SK-N-SH (cell line): ENCODE data around the gene TM7SF3.

ENCODE experiments used
- EP300 ChIP-seq, 2 experiments: IDR thresholded peaks; 2 replicates each; pipeline versions ENCODE4 v1.4.0 to v1.6.1; 2012; ENCODE audit warnings: borderline replicate concordance in 1 of 2, low read depth in 1 of 2, low read length in 1 of 2
- FOXM1 ChIP-seq: IDR thresholded peaks from 2 replicates; pipeline ENCODE4 v1.4.0; 2012; ENCODE audit warnings: low read depth, mild to moderate bottlenecking
- POLR2AphosphoS5 ChIP-seq: IDR thresholded peaks from 2 replicates; pipeline ENCODE4 v1.6.1; 2012; ENCODE audit warnings: low read depth, low read length
- RXRA ChIP-seq: IDR thresholded peaks from 2 replicates; pipeline ENCODE4 v1.4.0; 2012; ENCODE audit warnings: low read depth, mild to moderate bottlenecking, borderline replicate concordance
- TEAD4 ChIP-seq: IDR thresholded peaks from 2 replicates; pipeline ENCODE4 v1.4.0; 2012; ENCODE audit warnings: mild to moderate bottlenecking, borderline replicate concordance; ENCODE audit not compliant: insufficient read depth
- TF ChIP-seq, protein P1 (sequence below): fragments of 200-600 bp; sonication (generic); IDR thresholded peaks from 2 replicates; pipeline ENCODE4 v1.6.1; 2017; ENCODE audit warnings: antibody characterized with exemption, mild to moderate bottlenecking, moderate library complexity
- TF ChIP-seq, protein P2 (sequence below): IDR thresholded peaks from 2 replicates; pipeline ENCODE4 v1.4.0; 2012; ENCODE audit warnings: low read depth, borderline replicate concordance
- TF ChIP-seq, protein P3 (sequence below): IDR thresholded peaks from 2 replicates; pipeline ENCODE4 v1.4.0; 2012; ENCODE audit warnings: low read depth
- TF ChIP-seq, protein P4 (sequence below): fragments of 150-350 bp; IDR thresholded peaks from 2 replicates; pipeline ENCODE4 v1.6.1; 2017; ENCODE audit warnings: antibody characterized with exemption, low read length, low read depth, borderline replicate concordance

DNA sequence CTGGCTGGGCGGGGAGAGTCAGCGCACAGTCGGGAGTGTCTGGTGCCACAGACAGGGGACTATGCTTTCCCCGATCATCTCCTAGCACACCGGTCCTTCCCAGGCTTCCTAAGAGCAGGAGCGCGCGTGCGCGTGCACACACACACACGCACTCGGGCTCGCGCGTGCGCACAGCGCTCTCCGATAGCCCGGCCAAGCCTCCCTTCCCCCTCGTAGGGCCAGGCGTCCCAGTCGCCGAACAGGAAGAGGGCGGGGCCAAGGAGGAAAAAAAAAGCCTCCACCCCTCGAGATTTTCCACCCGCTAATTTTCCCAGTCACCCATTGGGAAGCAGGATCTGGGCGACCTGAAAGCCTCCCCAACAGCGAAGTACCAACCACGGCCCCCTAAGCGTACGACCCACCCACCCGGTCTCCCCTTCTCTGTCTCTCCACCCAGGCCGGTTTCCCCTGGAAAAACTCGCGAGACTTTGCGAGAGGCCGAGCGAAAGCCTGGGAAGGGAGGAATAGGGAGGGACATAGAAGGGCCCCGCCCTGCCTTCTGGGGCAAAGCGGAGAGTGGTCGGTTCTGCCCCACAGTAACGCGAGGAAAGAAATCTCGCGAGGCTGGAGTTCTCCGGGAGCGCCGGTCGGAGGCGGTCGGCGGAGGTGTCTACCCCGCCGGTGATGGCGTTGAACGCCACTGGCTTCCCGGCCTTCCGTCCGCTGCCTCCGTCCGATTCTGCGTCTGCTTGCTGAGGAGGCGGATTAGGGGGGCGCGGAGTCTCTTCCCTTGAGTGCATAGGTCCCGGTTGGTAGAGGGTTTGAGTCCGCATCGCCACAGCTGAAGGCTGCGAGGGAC is 76.1 kb downstream of the TM7SF3 start, which contains the start of the genes FGFR1OP2 and INTS13:
- no peak; a peak in 1 of 4 replicates for TF ChIP-seq EP300 (IDR thresholded peaks at IDR 0.05; ENCODE audit: borderline replicate concordance in 1 of 2, low read depth in 1 of 2, low read length in 1 of 2)
- TF ChIP-seq, protein P1, sequence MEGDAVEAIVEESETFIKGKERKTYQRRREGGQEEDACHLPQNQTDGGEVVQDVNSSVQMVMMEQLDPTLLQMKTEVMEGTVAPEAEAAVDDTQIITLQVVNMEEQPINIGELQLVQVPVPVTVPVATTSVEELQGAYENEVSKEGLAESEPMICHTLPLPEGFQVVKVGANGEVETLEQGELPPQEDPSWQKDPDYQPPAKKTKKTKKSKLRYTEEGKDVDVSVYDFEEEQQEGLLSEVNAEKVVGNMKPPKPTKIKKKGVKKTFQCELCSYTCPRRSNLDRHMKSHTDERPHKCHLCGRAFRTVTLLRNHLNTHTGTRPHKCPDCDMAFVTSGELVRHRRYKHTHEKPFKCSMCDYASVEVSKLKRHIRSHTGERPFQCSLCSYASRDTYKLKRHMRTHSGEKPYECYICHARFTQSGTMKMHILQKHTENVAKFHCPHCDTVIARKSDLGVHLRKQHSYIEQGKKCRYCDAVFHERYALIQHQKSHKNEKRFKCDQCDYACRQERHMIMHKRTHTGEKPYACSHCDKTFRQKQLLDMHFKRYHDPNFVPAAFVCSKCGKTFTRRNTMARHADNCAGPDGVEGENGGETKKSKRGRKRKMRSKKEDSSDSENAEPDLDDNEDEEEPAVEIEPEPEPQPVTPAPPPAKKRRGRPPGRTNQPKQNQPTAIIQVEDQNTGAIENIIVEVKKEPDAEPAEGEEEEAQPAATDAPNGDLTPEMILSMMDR = no peak
- TF ChIP-seq POLR2AphosphoS5 = peak; percentile 85
- TF ChIP-seq, protein P2, sequence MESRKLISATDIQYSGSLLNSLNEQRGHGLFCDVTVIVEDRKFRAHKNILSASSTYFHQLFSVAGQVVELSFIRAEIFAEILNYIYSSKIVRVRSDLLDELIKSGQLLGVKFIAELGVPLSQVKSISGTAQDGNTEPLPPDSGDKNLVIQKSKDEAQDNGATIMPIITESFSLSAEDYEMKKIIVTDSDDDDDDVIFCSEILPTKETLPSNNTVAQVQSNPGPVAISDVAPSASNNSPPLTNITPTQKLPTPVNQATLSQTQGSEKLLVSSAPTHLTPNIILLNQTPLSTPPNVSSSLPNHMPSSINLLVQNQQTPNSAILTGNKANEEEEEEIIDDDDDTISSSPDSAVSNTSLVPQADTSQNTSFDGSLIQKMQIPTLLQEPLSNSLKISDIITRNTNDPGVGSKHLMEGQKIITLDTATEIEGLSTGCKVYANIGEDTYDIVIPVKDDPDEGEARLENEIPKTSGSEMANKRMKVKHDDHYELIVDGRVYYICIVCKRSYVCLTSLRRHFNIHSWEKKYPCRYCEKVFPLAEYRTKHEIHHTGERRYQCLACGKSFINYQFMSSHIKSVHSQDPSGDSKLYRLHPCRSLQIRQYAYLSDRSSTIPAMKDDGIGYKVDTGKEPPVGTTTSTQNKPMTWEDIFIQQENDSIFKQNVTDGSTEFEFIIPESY = peak; percentile 97
- no peak for TF ChIP-seq RXRA
- TF ChIP-seq, protein P3, sequence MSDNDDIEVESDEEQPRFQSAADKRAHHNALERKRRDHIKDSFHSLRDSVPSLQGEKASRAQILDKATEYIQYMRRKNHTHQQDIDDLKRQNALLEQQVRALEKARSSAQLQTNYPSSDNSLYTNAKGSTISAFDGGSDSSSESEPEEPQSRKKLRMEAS = no peak
- TF ChIP-seq TEAD4 = no peak
- TF ChIP-seq FOXM1 = no peak
- TF ChIP-seq, protein P4, sequence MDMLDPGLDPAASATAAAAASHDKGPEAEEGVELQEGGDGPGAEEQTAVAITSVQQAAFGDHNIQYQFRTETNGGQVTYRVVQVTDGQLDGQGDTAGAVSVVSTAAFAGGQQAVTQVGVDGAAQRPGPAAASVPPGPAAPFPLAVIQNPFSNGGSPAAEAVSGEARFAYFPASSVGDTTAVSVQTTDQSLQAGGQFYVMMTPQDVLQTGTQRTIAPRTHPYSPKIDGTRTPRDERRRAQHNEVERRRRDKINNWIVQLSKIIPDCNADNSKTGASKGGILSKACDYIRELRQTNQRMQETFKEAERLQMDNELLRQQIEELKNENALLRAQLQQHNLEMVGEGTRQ = no peak
